Measurements from ENCODE around the gene NLRC5.
"Not testable (repeated sequence)": the region's sequence is repeated elsewhere in the genome, so short reads cannot be mapped to it uniquely, and the experiment has no call there.

The NLRC5 gene

DNA sequence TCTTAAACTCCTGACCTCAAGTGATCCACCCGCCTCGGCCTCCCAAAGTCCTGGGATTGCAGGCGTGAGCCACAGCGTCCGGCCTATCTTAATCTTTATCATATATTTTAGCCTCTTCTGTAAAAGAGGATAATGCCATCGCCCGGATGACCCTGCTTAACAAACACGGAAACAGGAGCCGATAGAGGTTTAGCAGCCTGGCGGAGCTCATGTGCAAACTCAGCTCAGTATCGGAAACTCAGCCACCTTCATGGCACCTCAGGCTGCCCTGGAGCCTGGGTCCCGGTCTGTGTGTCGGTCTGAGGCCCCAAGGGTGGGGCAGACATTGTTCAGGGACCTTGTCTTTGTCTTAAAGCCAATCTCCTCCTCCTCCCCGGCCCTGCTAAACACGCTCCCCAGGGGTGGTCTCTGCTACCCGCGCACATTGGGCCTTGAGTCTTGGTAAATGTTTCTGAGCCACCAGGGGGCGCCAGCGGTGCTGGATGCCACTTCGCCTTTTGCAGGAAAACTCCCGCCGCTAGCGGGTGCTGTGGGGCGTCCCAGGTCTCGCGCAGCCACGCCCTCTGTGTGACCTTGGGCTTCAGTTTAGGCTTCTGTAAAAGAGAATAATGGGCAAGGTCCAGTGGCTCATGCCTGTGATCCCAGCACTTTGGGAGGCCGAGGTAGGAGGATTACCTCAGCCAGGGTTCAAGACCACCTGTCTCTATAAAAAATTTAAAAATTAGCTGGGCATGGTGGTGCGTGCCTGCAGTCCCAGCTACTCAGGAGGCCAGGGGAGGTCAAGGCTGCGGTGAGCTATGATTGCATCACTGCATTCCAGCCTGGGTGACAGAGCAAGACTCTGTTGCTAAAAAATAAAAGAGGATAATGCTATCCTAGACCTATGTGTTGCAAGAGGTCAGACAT, 24.9 kb upstream of the NLRC5 start:
- peak; percentile 90 to 93 for DNase-seq

DNA sequence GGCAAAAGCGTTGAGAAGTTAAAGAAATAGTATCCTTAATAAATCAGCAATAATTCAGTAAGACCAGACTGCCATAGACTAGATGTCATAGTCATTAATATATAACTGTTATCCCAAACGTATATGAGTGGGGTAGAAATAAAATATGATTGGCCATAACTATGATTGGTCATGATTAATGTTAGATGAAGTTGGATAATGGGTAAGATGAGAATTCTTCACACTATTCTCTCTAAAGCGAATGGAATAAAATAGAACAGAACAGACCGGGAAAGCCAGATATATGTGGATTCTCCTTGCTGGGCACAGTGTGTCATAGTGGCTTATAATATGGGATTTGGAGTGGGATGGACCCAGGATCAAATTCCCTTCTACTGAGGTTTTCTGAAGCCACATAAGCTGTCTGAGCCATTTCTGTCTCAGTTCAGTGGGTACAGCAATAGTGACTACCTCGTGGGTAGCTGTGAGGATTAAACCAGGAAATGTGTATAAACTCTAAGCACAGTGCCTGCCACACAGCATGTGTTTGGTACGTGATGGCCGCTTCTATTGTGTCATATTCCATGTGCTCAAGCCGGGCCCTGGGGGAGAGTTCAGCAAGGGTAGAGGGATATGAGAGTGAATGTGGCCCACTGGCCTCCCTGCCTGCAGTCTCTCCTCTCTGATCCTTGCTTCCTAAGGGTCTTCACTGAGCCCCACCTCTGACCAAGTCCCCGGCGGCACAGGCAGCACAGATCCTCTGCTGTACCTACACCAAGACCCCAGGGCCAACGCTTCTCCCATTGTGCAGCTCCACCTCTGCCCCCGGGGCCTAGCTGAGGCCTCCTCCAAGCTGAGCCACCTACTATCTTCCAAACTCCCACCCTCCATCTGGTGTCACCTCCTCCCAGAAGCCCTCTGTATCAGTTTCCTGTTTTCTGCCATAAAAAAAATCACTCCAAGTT, 23.9 kb upstream of the NLRC5 start:
- no peak for DNase-seq

DNA sequence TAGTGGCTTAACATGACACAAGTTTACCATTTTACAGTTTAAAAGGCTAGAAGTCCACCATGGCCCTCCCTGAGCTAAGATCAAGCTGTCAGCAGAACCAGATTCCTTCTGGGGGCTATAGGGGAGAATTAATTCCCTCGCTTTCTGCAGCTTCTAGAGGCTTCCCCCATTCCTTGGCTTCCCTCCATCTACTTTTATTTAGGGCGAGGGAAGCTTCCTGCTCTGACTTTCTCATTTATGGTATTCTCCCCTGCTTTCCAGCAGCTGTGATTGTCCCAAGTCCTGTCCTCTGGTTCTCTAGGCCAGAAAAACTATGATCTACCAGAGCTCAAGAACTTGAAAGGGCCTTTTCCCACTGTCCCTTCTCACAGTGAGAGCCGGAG, 23.3 kb upstream of the NLRC5 start:
- DNase-seq, result no peak

DNA sequence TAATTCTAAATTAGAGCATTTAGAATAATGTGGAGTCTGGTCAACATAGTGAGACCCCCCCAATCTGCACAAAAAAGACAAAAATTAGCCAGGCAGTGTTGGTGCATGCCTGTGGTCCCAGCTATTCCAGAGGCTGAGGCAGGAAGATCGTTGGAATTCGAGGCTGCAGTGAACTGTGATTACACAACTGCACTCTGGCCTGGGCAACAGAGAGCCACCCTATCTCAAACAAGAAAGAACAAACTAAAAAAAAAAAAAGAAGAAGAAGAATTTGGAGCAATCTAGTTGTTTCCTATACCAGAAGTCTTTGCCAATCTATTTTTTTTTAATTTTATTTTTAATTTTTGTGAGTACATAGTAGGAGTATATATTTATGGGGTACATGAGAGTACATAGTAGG, 21.6 kb upstream of the NLRC5 start:
- DNase-seq, result no peak

DNA sequence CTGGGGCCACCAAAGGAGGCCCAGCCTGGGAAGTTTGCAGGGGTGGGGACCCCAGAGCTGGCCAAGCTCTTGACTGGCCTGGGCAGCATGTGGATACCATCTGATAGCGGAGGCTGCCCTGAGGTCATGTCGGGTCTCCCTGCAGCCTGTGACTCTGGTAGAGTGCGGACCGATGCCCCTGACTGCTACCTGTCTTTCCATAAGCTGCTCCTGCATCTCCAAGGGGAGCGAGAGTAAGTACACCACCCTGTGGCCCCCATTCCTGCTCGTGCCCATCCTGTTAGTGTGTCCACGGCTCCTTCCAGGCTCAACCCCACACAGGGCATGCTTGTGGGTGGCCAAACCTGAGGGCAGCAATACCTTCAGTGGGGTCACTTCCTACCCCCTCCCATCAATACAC, 19.6 kb upstream of the NLRC5 start:
- DNase-seq, result no peak

DNA sequence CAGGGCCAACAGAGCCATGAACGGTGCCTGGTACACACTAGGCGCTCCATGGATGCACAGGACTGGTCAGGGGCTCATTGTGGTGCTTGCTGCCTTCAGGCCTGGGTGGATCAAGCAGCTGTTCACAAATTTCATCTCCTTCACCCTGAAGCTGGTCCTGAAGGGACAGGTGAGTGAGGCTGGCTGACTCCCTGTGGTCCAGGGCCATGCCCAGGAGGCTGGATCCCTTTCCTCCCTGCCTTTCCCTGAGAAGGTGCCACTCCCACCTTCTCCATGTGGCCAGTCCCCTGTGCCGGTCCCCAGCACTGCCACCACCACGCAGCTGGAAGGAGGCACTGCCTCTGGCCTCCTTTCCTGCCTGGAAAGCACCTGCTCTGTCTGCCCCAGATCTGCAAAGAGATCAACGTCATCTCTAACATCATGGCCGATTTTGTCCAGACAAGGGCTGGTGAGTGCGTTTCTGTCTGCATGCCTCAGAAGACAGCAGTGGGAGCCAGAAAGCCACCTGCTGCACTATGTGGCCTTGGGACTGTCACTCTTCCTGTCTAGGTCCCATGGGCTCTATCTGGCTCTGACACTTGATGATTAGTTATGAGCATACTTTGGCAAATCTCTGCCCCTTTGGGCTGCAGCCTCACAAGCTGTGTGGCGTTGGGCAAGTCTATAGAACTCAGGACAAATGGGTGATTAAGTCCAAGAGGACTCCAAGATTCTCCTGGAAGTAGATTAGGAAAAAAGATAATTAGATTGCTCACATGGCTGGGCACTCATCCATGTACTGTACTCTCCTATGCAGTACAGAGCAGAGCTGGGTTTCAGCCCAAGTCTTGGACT, 18.2 kb upstream of the NLRC5 start:
- peak in 1 of 2 donors; percentile 50 for DNase-seq

DNA sequence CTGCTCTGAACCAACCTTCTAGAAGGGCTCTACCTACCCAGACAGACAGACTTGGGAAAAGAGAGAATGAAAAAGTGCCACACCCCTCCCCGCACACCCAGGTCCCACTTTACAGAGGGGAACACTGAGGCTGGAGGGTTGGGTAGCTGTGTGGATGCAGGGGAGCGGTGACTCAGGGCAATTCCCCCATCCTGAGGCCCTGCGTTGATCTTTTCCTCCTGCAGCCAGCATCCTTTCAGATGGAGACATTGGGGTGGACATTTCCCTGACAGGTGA, 17.7 kb upstream of the NLRC5 start:
- no peak for DNase-seq

DNA sequence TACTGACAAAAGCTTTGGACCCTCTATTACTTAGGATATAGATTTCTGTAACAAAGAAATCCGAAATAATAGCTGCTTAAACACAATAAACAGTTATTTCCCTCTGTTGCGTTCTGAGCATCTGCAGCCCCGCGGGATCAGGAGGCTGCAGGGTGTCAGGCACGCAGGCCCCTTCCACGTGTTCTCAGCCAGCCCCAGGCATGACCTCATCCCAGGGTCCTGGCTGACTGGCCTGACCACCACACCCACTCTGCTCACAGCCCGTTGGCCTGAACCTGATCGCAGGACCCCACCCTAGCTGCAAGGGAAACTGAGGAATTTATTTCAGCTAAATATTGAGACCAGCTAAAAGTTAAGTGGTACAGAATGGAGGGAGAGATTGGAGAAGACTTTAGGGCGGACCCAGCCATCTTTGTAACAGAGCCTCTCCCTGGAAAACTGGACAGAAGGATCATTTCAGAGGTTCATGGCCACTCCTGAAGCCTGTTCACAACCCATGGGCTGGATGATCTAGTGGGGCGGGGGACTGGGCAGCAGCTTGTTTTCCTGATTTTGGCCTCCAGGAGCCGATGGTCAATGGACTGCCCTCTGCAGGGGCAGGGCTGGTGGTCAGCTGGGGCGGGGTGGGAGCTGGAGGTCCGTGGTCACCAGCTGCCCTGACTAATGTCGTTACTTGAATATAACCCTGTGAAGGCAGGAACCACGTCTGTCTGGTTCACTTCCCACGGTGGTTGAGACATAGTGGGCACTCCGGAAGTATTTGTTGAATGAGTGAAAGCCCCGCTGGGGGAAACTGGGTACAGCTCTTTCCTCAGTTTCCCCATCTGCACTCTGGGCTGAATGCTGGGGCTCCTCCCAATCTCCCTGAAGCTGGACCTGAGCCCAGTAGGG, 16.7 kb upstream of the NLRC5 start:
- no peak for DNase-seq

DNA sequence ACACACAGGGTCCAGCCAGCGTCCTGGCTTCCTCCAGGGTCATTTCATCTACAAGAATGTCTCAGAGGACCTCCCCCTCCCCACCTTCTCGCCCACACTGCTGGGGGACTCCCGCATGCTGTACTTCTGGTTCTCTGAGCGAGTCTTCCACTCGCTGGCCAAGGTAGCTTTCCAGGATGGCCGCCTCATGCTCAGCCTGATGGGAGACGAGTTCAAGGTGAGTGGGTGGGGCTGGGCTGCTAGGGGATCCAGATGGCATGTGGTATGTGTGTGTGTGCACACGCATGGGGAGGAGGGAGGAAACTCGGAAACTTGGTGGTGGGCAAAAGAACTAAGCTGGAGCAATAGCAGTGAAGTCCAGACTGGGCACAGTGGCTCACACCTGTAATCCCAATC, 16.1 kb upstream of the NLRC5 start:
- no peak for DNase-seq

DNA sequence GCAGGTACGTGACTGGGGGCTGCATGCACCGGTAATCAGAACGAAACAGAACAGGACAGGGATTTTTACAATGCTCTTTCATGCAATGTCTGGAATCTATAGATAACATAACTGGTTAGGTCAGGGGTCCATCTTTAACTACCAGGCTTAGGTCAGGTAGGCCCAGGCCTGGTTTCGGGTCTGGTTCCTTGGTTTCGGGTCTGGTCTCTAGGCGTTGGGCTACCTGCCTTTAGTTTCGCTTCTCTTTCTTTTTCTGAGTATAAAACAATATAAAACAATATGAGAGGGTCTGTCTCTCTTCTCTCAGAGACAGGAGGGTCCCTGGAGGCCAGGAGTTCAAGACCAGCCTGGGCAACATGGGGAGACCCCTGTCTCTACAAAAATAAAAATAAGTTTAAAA, 15.5 kb upstream of the NLRC5 start:
- not testable (repeated sequence) for DNase-seq

DNA sequence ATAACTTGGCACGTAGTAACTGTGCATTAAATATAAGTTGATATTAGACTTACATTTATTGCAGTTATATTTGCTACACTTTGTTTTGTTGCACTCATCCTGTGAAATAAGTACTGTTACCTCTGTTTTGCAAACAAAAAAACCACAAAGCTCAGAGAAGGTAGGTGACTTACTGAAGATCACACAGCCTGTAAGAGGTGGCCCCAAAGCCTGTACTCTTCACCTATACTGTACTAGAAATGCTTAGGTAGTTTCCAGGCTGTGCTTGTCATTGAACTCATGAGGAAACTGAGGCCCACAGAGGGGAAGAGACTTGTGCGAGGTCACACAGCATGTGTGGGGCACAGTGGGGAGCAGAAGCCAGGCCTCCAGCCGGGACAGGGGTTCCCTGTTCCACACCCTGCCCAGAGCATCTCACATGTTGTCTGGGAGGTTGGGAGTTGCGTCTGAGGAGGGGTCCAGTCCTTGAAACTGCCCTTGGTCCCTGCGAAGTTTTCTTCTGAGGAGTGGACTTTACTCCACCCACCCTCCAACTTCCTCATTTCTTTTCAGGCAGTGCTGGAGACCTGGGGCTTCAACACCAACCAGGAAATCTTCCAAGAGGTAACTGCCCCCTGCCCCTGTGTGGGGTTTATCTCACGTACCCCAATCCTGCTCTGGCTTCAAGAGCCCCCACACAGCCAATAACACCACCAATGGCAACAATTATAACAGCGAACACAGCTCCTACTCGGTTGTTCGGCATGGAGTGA, 14.6 kb upstream of the NLRC5 start:
- no peak for DNase-seq

DNA sequence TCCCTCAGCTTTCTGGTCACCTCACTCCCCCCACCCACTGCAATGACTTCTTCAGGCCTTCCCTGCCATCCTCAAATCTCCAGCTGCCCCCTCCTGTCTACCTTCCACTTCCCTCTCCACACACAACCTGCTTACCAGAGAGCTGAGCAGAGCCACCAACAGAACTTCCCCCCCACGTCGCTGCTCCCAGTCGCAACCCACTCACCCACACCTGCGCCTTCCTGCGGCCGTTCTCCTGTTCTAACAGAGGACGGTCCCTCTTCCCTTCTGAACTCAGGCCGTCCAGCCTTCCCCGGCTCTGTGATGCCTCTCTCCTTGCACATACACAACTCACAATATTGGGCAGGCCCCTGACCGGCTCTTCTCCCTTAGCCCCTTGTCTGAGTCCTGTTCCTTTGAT, 13.6 kb upstream of the NLRC5 start:
- DNase-seq, result no peak

DNA sequence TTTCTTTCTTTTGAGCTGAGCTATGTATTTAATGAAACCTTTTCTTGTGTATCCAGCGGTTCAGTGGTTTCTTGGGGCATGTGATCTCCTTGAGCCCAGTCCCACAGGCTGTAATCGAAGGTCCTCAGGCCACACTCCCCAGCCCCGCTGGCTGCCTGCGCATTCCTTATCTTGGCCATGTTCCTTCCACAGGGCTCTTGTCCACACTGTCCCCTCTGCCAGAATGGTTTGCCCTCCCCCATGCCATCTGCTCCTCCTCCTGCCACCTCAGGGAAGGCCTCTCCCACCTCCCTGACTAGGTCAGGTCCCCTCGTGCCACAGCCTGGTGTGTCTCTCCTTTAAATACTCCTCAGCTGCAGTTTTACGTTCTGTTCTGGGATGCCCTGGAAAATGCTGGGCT, 12.1 kb upstream of the NLRC5 start:
- DNase-seq, result no peak

DNA sequence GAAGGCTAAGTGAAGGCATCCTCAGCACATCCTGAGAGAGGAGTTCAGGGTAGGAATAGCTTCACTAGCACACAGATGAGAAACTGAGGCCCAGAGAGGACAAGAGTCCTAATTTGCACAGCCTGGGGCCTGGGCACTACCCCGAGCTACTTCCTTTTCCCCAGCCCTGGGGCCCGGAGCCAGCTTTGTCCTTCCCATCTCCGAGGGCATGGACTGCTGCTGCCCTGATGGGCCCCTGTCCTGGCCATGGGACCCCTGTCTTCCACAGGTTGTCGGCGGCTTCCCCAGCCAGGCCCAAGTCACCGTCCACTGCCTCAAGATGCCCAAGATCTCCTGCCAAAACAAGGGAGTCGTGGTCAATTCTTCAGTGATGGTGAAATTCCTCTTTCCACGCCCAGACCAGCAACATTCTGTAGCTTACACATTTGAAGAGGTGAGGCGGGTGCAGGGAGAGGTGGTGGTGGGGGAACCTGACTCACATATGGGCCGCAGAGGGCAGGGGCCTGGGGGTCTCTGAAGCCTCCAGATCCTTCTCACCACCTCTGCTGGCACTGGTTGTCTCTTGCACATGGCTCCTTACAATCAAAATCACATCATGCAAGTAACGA, 11.4 kb upstream of the NLRC5 start:
- no peak for DNase-seq

DNA sequence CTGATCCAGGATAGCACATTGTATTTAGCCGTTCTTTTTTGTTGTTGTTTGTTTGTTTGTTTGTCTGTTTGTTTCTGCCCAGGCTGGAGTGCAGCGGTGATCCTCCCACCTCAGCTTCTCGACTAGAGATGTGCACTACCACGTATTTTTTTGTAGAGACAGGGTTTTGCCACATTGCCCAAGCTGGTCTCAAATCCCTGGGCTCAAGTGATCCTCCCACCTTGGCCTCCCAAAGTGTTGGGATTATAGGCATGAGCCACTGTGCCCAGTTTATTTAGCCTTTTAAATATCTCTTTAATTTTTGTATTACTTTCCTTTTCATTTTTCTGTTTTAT, 9.2 kb upstream of the NLRC5 start:
- DNase-seq, result no peak

DNA sequence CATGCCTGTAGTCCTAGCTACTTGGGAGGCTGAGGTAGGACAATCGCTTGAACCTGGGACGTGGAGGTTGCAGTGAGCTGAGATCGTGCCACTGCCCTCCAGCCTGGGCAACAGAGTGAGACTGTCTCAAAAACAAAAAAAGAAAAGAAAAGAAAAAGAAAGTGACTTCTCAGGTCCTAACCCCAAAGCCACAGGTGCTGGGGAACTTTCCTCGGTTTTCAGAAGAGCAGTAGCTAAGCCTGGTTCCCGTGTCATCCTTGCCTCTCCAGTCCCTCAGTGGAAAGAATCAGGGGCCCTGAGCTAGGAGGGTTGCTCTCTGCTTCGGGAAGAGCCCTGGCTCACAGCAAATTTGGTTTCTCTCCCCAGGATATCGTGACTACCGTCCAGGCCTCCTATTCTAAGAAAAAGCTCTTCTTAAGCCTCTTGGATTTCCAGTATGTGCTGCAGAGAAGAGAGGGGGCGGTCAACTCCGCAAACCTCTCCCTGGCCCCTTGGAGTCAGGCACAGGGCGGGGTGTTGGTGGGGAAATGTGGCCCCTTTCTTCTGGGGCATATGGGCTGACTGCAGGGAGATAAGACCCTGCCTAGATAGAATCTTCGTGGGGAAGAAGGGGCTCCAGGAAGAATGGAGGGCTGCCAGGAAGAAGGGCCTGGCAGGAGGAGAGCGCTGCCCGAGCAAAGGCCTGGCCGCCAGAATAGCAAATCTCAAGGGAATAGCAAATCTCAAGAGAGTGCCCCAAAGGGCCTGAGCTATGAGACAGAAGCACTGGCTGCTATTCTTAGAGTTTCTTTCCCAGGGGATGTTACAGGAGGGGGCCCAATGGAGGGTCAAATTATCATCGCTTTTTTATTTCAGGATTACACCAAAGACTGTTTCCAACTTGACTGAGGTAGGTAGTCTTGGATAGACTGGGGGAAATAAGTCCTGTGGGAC, 8.3 kb upstream of the NLRC5 start:
- no peak for DNase-seq

DNA sequence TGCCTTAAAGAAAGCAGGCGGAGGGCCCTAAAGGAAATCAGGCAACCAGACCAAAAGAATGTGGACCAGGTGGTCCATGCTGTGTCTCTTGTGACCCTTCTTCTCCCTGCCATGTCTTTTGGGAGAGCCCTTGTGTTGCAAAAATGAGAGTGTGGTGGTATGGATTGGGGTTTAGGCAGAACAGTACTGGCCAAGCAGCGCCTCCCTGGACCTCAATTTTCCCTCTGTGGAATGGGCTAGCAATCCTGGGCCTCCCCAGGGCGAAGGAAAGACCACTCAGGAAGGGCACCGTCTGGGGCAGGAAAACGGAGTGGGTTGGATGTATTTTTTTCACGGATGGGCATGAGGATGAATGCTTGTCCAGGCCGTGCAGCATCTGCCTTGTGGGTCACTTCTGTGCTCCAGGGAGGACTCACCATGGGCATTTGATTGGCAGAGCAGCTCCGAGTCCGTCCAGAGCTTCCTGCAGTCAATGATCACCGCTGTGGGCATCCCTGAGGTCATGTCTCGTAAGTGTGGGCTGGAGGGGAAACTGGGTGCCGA, 7.6 kb upstream of the NLRC5 start:
- DNase-seq, result no peak

DNA sequence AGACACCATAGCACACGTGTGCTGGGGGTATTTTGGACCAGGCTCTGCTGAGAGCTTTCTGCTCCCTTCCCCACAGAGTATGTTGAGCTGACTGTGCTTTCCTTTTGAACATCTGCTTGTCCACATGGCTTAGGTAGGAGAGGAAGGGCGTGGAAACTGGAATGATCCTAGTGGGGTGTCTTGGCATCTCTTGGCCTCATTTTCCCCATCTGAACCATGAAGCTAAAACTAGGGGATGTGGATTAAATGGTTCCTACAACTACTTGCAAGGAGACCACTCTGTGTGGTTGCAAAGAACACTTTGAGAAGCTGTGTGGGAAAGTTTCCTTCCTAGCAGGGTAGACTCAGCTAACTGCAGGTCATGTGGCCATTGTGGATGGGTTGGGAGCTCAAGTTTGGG, 6.7 kb upstream of the NLRC5 start:
- DNase-seq, result no peak

DNA sequence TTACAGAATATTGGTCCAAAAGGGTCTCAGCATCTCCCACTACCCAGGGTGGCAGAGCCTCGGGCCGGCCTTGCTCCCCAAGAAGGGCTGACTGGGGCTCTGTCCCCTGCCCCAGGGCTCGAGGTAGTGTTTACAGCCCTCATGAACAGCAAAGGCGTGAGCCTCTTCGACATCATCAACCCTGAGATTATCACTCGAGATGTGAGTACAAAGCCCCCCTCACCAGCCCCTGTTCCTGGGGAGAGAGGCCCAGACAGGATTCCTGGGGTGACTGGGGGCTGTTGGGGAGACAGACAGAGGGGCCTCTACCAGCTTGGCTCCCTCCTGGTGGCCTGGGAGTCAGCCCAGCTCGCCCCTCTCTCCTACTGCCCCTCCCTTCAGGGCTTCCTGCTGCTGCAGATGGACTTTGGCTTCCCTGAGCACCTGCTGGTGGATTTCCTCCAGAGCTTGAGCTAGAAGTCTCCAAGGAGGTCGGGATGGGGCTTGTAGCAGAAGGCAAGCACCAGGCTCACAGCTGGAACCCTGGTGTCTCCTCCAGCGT, 6.1 kb upstream of the NLRC5 start:
- DNase-seq, result no peak
